ENCODE data around the gene TSNAXIP1. TPM values are rescaled to one million over a fixed set of nuclear protein-coding genes. Genes with fewer than 3 reads are reported as not detected.

Gene TSNAXIP1
- total and polyA plus RNA-seq, 9 of the 15 experiments (the other 6 are each of a cell fraction or from before 2014, with no cell fraction given), result 0.03 to 0.24 (median 0.11) TPM; not detected in 4

- no peak for TF ChIP-seq ZNF76 (CRISPR knock-in tag; IDR thresholded peaks at IDR 0.05; ENCODE audit: borderline replicate concordance)
- no peak for TF ChIP-seq NR2F6 (CRISPR knock-in tag; IDR thresholded peaks at IDR 0.05)
- TF ChIP-seq HNRNPL (IDR thresholded peaks at IDR 0.05; ENCODE audit: low read depth, low read length), result 0 out of 2 replicates have a peak, but pooled peaks have one; percentile 38
- TF ChIP-seq ESRRB (CRISPR knock-in tag; IDR thresholded peaks at IDR 0.05; ENCODE audit: borderline replicate concordance), result no peak
- TF ChIP-seq ZBTB5 (IDR thresholded peaks at IDR 0.05), result no peak
- TF ChIP-seq MAZ (CRISPR knock-in tag; conservative IDR thresholded peaks at IDR 0.05 in 1 of 2, IDR thresholded peaks at IDR 0.05 in 1 of 2), result peak; percentile 67 to 72
- TF ChIP-seq MXD1 (CRISPR knock-in tag; IDR thresholded peaks at IDR 0.05; ENCODE audit: borderline replicate concordance, poor library complexity, severe bottlenecking), result no peak
- peak; percentile 13; the same call in 1 of the 2 replicates for TF ChIP-seq JUND (IDR thresholded peaks at IDR 0.05; ENCODE audit: borderline replicate concordance, low read depth, low read length)
- no peak for TF ChIP-seq JUND (tag; IDR thresholded peaks at IDR 0.05; ENCODE audit: borderline replicate concordance, low read depth, low read length)
- peak; percentile 6 to 39; a peak in 1 of 4 replicates for TF ChIP-seq RAD21 (CRISPR knock-in tag; conservative IDR thresholded peaks at IDR 0.05 in 1 of 2, IDR thresholded peaks at IDR 0.05 in 1 of 2)
- TF ChIP-seq CHAMP1 (IDR thresholded peaks at IDR 0.05), result no peak
- TF ChIP-seq NFE2L1 (tag; IDR thresholded peaks at IDR 0.05; ENCODE audit: borderline replicate concordance, low read depth), result no peak
- peak; percentile 87 for TF ChIP-seq POLR2A (conservative IDR thresholded peaks at IDR 0.05)
- TF ChIP-seq PRPF4 (IDR thresholded peaks at IDR 0.05; ENCODE audit: insufficient read depth, low read depth, low read length, poor library complexity, severe bottlenecking), result no peak
- peak; percentile 82 for TF ChIP-seq SUPT5H (IDR thresholded peaks at IDR 0.05)
- no peak for TF ChIP-seq NUFIP1 (IDR thresholded peaks at IDR 0.05; ENCODE audit: partially characterized antibody)
- TF ChIP-seq USF2 (CRISPR knock-in tag; IDR thresholded peaks at IDR 0.05), result no peak; the same call in 1 of the 2 replicates
- TF ChIP-seq ZFPM2 (CRISPR knock-in tag; IDR thresholded peaks at IDR 0.05), result no peak
- TF ChIP-seq ATF1 (CRISPR knock-in tag; IDR thresholded peaks at IDR 0.05), result no peak
- TF ChIP-seq ATF1 (tag; IDR thresholded peaks at IDR 0.05), result peak; percentile 91
- TF ChIP-seq ZNF263 (CRISPR knock-in tag; IDR thresholded peaks at IDR 0.05; ENCODE audit: borderline replicate concordance), result no peak; the same call in 1 of the 2 replicates
These were observed 35.3 kb downstream of the TSNAXIP1 start, which contains the start of gene THAP11 (continued) for GRCh38 chr16:67841816-67842508.

All from K562 (cell line).